K562 (cell line): ENCODE results near the gene SST.

Experiments
- EP300 ChIP-seq: IDR thresholded peaks from 2 replicates; pipeline ENCODE4 v1.6.1; 2012; ENCODE audit warnings: low read length, improper control_type of control experiment
- MYC ChIP-seq, 2 experiments: fragments of 250-450 bp in 1 of 2; sonication (Bioruptor Pico) in 1 of 2; IDR thresholded peaks; 2 replicates each; pipeline versions ENCODE4 v1.5.1 to v1.6.1; 2012 to 2021; ENCODE audit warnings: low read depth in 2 of 2, borderline replicate concordance in 1 of 2, improper control_type of control experiment in 1 of 2, low read length in 1 of 2, mild to moderate bottlenecking in 1 of 2, moderate library complexity in 1 of 2
- SMC3 ChIP-seq: conservative IDR thresholded peaks from 2 replicates; pipeline ENCODE4 v1.6.1; 2011; ENCODE audit warnings: low read depth, low read length, improper control_type of control experiment; ENCODE audit not compliant: insufficient read depth
- YBX1 ChIP-seq: fragments of 450-650 bp; IDR thresholded peaks from 2 replicates; pipeline ENCODE4 v1.7.1; 2016; ENCODE audit warnings: mild to moderate bottlenecking
- TF ChIP-seq, protein P1 (sequence below), 3 experiments: IDR thresholded peaks in 2 of 3; conservative IDR thresholded peaks in 1 of 3; 2 replicates each; pipeline ENCODE4 v1.5.1; 2011 to 2012; ENCODE audit warnings: low read length in 3 of 3, mild to moderate bottlenecking in 3 of 3, control low read depth in 2 of 3, improper control_type of control experiment in 1 of 3, inconsistent platforms in 1 of 3, low read depth in 1 of 3, mixed read lengths in 1 of 3, moderate library complexity in 1 of 3; ENCODE audit not compliant: insufficient read depth in 2 of 3

DNA sequence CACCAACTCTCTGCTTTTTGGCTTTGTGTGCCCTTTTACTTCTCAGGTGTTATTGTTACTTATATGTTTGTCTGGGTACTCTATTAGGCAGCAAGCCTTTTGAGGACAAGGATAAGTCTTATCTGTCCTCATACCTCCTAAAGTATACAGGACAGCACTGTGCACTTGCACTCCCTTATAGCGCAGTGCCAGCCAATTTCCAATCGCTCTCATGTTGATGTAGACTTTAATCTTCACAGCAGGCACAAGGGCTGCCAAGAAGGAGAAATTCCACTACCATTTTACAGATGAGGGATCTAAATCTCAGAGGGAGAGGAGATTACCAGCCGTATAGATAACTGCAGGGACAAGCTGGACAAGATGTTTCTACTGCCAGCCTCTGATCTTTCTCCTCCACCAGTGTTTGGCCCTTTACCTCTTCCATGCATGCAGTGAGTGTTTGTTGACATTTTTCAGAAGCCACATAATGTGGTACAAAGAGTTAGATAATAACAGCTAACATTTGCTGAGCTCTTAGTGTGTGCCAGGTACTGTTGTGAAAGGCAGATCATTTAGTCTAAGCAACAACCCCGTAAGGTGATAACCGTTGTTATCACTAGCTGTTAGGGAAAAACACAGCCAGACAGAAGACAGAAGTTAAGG, 30.1 kb downstream of the SST start:
- no peak for TF ChIP-seq SMC3
- TF ChIP-seq YBX1: no peak
- TF ChIP-seq, protein P1, sequence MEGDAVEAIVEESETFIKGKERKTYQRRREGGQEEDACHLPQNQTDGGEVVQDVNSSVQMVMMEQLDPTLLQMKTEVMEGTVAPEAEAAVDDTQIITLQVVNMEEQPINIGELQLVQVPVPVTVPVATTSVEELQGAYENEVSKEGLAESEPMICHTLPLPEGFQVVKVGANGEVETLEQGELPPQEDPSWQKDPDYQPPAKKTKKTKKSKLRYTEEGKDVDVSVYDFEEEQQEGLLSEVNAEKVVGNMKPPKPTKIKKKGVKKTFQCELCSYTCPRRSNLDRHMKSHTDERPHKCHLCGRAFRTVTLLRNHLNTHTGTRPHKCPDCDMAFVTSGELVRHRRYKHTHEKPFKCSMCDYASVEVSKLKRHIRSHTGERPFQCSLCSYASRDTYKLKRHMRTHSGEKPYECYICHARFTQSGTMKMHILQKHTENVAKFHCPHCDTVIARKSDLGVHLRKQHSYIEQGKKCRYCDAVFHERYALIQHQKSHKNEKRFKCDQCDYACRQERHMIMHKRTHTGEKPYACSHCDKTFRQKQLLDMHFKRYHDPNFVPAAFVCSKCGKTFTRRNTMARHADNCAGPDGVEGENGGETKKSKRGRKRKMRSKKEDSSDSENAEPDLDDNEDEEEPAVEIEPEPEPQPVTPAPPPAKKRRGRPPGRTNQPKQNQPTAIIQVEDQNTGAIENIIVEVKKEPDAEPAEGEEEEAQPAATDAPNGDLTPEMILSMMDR (IDR thresholded peaks at IDR 0.05 in 2 of 3, conservative IDR thresholded peaks at IDR 0.05 in 1 of 3; ENCODE audit: insufficient read depth in 2 of 3, low read depth in 1 of 3, low read length in 3 of 3): no peak
- no peak for TF ChIP-seq MYC (IDR thresholded peaks at IDR 0.05; ENCODE audit: low read depth, low read length)
- no peak for TF ChIP-seq MYC (CRISPR knock-in tag; IDR thresholded peaks at IDR 0.05; ENCODE audit: borderline replicate concordance, low read depth)
- no peak for TF ChIP-seq EP300
